DMS153 (cell line): ENCODE data around the gene GABRP.
"Not testable (repeated sequence)": the region's sequence is repeated elsewhere in the genome, so short reads cannot be mapped to it uniquely, and the experiment has no call there.

Experiments used
- DNase-seq: peaks from one replicate; lab custom pipeline; 2025; lab: John Stamatoyannopoulos, UW

GABRP gene

GRCh38 chr5:170755679-170756456 lies 27.7 kb upstream of the GABRP start:
- DNase-seq = peak; percentile 30

GRCh38 chr5:170756691-170757090 lies 26.8 kb upstream of the GABRP start:
- no peak for DNase-seq

- DNase-seq = no peak
Observed at GRCh38 chr5:170757182-170757601, 26.3 kb upstream of the GABRP start.

- DNase-seq = no peak
Observed at GRCh38 chr5:170757669-170758068, 25.9 kb upstream of the GABRP start.

- DNase-seq = no peak
Observed at GRCh38 chr5:170758481-170758880, 25.0 kb upstream of the GABRP start.

GRCh38 chr5:170760113-170760512 lies 23.4 kb upstream of the GABRP start:
- DNase-seq = no peak

- no peak for DNase-seq
Observed at GRCh38 chr5:170761048-170761707, 22.3 kb upstream of the GABRP start.

- DNase-seq = no peak
Observed at GRCh38 chr5:170761708-170762066, 21.8 kb upstream of the GABRP start.

- DNase-seq = not testable (repeated sequence)
Observed at GRCh38 chr5:170762298-170762697, 21.2 kb upstream of the GABRP start.

GRCh38 chr5:170765868-170766267 lies 17.7 kb upstream of the GABRP start:
- DNase-seq = not testable (repeated sequence)

GRCh38 chr5:170769246-170769645 lies 14.3 kb upstream of the GABRP start:
- DNase-seq = no peak

GRCh38 chr5:170769898-170770416 lies 13.6 kb upstream of the GABRP start:
- DNase-seq = no peak

- DNase-seq = no peak
Observed at GRCh38 chr5:170771496-170771895, 12.0 kb upstream of the GABRP start.

GRCh38 chr5:170773024-170773985 lies 10.2 kb upstream of the GABRP start:
- no peak for DNase-seq

- DNase-seq = no peak
Observed at GRCh38 chr5:170774831-170775230, 8.7 kb upstream of the GABRP start.

- no peak for DNase-seq
Observed at GRCh38 chr5:170781946-170782345, 1.6 kb upstream of the GABRP start.

- DNase-seq = peak; percentile 24
Observed at GRCh38 chr5:170782438-170782837, 1.1 kb upstream of the GABRP start.

GRCh38 chr5:170785416-170785815 lies 1.9 kb downstream of the GABRP start:
- no peak for DNase-seq

GRCh38 chr5:170787216-170787615 lies 3.7 kb downstream of the GABRP start:
- DNase-seq = no peak

GRCh38 chr5:170788626-170789304 lies 5.2 kb downstream of the GABRP start:
- DNase-seq = no peak

GRCh38 chr5:170791325-170791954 lies 7.9 kb downstream of the GABRP start:
- DNase-seq = no peak
